Coronary artery (tissue), 2 donors: Measurements from ENCODE around the gene ARHGAP24.
"Not testable (repeated sequence)": the region's sequence is repeated elsewhere in the genome, so short reads cannot be mapped to it uniquely, and the experiment has no call there.

Experiments used
- DNase-seq: peaks from one replicate; pipeline ENCODE4 v3.0.0-alpha.2; 2017; ENCODE audit warnings: low spot score
- H3K27ac ChIP-seq, 2 donors: fragments of 200-600 bp; sonication (generic); one replicate each; pipeline ENCODE4 v1.5.1; 2016 to 2019
- H3K4me3 ChIP-seq: fragments of 200-600 bp; sonication (generic); 2 replicates; pipeline ENCODE4 v1.5.1; 2016; ENCODE audit warnings: mild to moderate bottlenecking, moderate library complexity
- CTCF ChIP-seq: fragments of 200-600 bp; sonication (generic); IDR thresholded peaks from one replicate; pipeline ENCODE4 v1.5.1; 2019; ENCODE audit warnings: antibody characterized with exemption

Gene ARHGAP24

DNA sequence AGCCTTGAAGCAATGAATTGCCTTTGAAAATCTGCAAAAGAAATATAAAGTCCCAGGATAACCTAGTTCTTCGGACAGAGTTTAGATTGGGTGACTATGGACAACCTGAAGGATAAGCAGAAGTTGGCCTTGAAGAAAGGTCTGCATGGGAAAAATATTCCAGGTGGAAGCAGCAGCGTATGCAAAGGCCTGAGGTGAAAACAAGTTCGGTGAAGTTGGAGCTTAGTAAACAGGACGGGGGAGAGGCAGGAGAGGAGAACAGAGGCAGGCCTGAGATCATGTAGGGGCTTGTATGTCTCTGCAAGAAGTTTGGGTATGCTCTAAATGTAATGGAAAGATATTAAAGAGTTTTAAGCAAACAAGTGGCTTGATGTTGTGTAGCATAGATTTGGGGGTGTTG lies 176.0 kb downstream of the ARHGAP24 start:
- no peak overlapping the region for H3K4me3 ChIP-seq
- DNase-seq, result no peak
- no peak for TF ChIP-seq CTCF

GRCh38 chr4:85656759-85657505 lies 182.0 kb downstream of the ARHGAP24 start:
- Histone ChIP-seq H3K4me3 (no peak overlapping the region), H3K27ac (peak overlapping the region in 1 of 2 donors; percentile 42)
- no peak for DNase-seq
- TF ChIP-seq CTCF, result no peak

More for the DNA sequence above, 176.0 kb downstream of the ARHGAP24 start:
- no peak overlapping the region for H3K27ac ChIP-seq

GRCh38 chr4:85658766-85659439 lies 184.0 kb downstream of the ARHGAP24 start:
- Histone ChIP-seq H3K27ac (peak overlapping the region in 1 of 2 donors; percentile 22), H3K4me3 (no peak overlapping the region)
- DNase-seq, result no peak
- TF ChIP-seq CTCF, result no peak

GRCh38 chr4:85659610-85660218 lies 184.8 kb downstream of the ARHGAP24 start:
- TF ChIP-seq CTCF, result no peak
- Histone ChIP-seq H3K4me3 (no peak overlapping the region), H3K27ac (no peak overlapping the region)
- DNase-seq, result no peak

- DNase-seq, H3K4me3 ChIP-seq, H3K27ac ChIP-seq: not testable (repeated sequence)
Measured at GRCh38 chr4:85666625-85667024, 191.7 kb downstream of the ARHGAP24 start.

DNA sequence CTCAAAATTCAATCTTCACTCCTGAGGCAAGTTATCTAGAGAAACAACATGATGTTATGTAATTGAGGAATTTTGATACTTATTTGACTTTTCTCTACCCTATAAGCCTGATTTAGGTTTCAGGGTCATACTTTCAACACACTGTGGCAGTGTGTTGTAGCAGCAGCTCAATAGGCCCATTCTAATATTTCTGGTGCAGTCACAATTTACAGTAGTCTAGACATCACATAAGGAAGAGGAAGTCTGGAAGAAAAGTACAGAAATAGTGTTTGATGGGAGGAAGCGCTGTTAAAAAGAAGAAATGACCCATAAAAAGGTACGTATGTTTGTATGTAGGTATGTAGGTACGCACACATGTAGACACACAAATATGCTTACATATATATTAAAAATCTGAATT lies 194.3 kb downstream of the ARHGAP24 start:
- no peak overlapping the region for H3K27ac ChIP-seq

More for the DNA sequence above, 194.3 kb downstream of the ARHGAP24 start:
- no peak overlapping the region for H3K4me3 ChIP-seq
- TF ChIP-seq CTCF, result no peak
- no peak for DNase-seq
